ENCODE measurements around the gene SERF2. TPM values are rescaled to one million over a fixed set of nuclear protein-coding genes. Genes with fewer than 3 reads are reported as not detected.

The SERF2 gene
- total and polyA plus RNA-seq, 2 of the 8 experiments (the other 6 are each of a cell fraction or from before 2014, with no cell fraction given) = 655 to 999 TPM

DNA sequence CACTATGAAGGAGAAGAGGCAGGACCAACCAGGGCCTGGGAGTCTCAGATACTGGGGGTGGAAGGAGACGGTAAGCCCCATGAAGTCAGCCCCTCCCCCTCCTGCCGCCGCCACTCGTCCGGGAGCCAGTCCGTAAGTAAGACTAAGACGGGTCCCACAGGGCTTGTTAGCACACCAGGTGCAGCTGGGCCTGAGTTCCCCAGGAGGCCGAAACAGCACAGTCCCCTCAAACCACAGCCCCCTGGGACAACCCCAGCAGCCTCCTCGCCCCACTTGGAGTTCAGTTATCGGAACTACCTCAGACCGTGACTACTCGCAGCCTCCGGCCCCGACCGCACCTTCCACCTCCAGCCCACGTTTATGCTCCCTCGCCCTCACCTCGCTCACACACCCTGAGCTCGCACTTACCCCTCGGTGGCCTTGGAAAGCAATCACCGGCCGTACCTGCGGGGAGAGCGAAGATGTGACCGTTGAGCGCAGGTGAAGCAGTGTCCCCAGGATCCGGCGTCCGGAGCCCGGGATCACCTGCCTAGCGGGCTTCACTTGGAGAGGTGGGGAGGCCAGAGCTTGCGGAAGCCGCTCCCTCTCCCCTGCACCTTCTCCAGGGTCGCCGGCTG, 15.9 kb upstream of the SERF2 start (continued):
- no peak for TF ChIP-seq E2F6 (IDR thresholded peaks at IDR 0.05)
- no peak for TF ChIP-seq SIX5 (IDR thresholded peaks at IDR 0.05; ENCODE audit: low read depth, low read length)
- no peak for TF ChIP-seq GTF2F1 (IDR thresholded peaks at IDR 0.05; ENCODE audit: borderline replicate concordance, low read depth, low read length)
- no peak for TF ChIP-seq HDAC2 (IDR thresholded peaks at IDR 0.05; ENCODE audit: borderline replicate concordance in 1 of 2, low read depth in 2 of 2, low read length in 2 of 2)
- no peak for TF ChIP-seq CBX5 (IDR thresholded peaks at IDR 0.05; ENCODE audit: low read depth, low read length)
- TF ChIP-seq JUN (IDR thresholded peaks at IDR 0.05; ENCODE audit: low read depth, low read length) = no peak
- TF ChIP-seq POU5F1 (IDR thresholded peaks at IDR 0.05; ENCODE audit: low read depth, low read length) = no peak
- peak; percentile 82 for TF ChIP-seq ASH2L (IDR thresholded peaks at IDR 0.05; ENCODE audit: low read length)
- no peak for TF ChIP-seq RBBP5 (IDR thresholded peaks at IDR 0.05; ENCODE audit: borderline replicate concordance, low read depth, low read length)
- peak; percentile 79 for TF ChIP-seq KDM4A (IDR thresholded peaks at IDR 0.05; ENCODE audit: low read depth, low read length, severe bottlenecking)
- no peak for TF ChIP-seq EGR1 (IDR thresholded peaks at IDR 0.05; ENCODE audit: borderline replicate concordance, low read depth, low read length)
- no peak for TF ChIP-seq SP4 (IDR thresholded peaks at IDR 0.05; ENCODE audit: low read length)
- TF ChIP-seq TAF1 (IDR thresholded peaks at IDR 0.05; ENCODE audit: low read depth, low read length) = peak; percentile 7; the same call in 1 of the 2 replicates
- TF ChIP-seq YY1 (IDR thresholded peaks at IDR 0.05; ENCODE audit: low read depth, low read length) = no peak
- TF ChIP-seq, protein P1, sequence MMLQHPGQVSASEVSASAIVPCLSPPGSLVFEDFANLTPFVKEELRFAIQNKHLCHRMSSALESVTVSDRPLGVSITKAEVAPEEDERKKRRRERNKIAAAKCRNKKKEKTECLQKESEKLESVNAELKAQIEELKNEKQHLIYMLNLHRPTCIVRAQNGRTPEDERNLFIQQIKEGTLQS (IDR thresholded peaks at IDR 0.05; ENCODE audit: insufficient read depth, low read depth, low read length) = no peak
- TF ChIP-seq RNF2 (IDR thresholded peaks at IDR 0.05; ENCODE audit: borderline replicate concordance, low read depth, low read length, missing control alignments, poor library complexity, severe bottlenecking) = no peak
- no peak for TF ChIP-seq POLR2A (IDR thresholded peaks at IDR 0.05; ENCODE audit: control extremely low read depth in 1 of 2, low read depth in 2 of 2, low read length in 2 of 2)
- TF ChIP-seq GABPA (IDR thresholded peaks at IDR 0.05; ENCODE audit: borderline replicate concordance, insufficient read depth, low read length) = no peak
- TF ChIP-seq SP2 (IDR thresholded peaks at IDR 0.05; ENCODE audit: low read length) = no peak
- peak; percentile 50; the same call in 1 of the 2 replicates for TF ChIP-seq TCF12 (IDR thresholded peaks at IDR 0.05; ENCODE audit: low read depth, low read length)
- TF ChIP-seq SIRT6 (IDR thresholded peaks at IDR 0.05; ENCODE audit: low read length) = no peak
- TF ChIP-seq CHD1 (IDR thresholded peaks at IDR 0.05; ENCODE audit: low read depth, low read length) = no peak
- peak; percentile 29; the same call in 1 of the 2 replicates for TF ChIP-seq POLR2AphosphoS5 (IDR thresholded peaks at IDR 0.05; ENCODE audit: low read depth, low read length)
- TF ChIP-seq CBX8 (IDR thresholded peaks at IDR 0.05; ENCODE audit: borderline replicate concordance, low read depth, low read length) = no peak
- no peak for TF ChIP-seq FOSL1 (IDR thresholded peaks at IDR 0.05; ENCODE audit: insufficient read depth, low read depth, low read length)
